Colonic mucosa (tissue), 4 donors: ENCODE data around the gene DNM2. TPM values are rescaled to one million over a fixed set of nuclear protein-coding genes. Genes with fewer than 3 reads are reported as not detected.

ENCODE experiments used
- DNase-seq: peaks from one replicate; pipeline ENCODE4 v3.0.0-alpha.2; 2020
- H3K27ac ChIP-seq: fragments of 200-600 bp; one replicate; pipeline ENCODE4 v1.8.0; 2021
- H3K27me3 ChIP-seq: fragments of 200-600 bp; one replicate; pipeline ENCODE4 v1.8.0; 2021
- H3K36me3 ChIP-seq: fragments of 200-600 bp; one replicate; pipeline ENCODE4 v1.8.0; 2021
- H3K4me1 ChIP-seq: fragments of 200-600 bp; one replicate; pipeline ENCODE4 v1.8.0; 2021; ENCODE audit warnings: mild to moderate bottlenecking
- H3K4me3 ChIP-seq: fragments of 200-600 bp; one replicate; pipeline ENCODE4 v1.8.0; 2021
- H3K9ac ChIP-seq, 2 donors: one replicate each; pipeline ENCODE4 v1.7.0; 2013; ENCODE audit warnings: control low read depth in 2 of 2, low read depth in 2 of 2, low read length in 2 of 2
- H3K9me3 ChIP-seq: fragments of 200-600 bp; one replicate; pipeline ENCODE4 v1.8.0; 2021
- intact Hi-C: fragments of 100-400 bp; cut with DNase I; formaldehyde crosslinking; loops from one replicate; pipeline ENCODE4 v1.14.1; 2022
- total RNA-seq, 2 donors: library from RNA; stranded (reverse); fragmentation: NEBNext Ultra II Directional in 1 of 2; extraction: Animal tissue kit (Norgen Biotek cat#: 25700) in 1 of 2; gene quantifications; one replicate each; pipeline ENCODE4 v1.2.1, GENCODE V29; 2021
- TF ChIP-seq, protein P1 (sequence below): fragments of 200-600 bp; IDR thresholded peaks from one replicate; pipeline ENCODE4 v1.8.0; 2022; ENCODE audit warnings: antibody characterized with exemption, mild to moderate bottlenecking
- donor health status: healthy.
- donor health status: DM: no; HTN: no; CAD: no.
- donor health status: DM: no; HTN: no; CAD: no.

Gene DNM2
- total RNA-seq, 2 donors from 2014 or later = 450 to 461 TPM

DNA sequence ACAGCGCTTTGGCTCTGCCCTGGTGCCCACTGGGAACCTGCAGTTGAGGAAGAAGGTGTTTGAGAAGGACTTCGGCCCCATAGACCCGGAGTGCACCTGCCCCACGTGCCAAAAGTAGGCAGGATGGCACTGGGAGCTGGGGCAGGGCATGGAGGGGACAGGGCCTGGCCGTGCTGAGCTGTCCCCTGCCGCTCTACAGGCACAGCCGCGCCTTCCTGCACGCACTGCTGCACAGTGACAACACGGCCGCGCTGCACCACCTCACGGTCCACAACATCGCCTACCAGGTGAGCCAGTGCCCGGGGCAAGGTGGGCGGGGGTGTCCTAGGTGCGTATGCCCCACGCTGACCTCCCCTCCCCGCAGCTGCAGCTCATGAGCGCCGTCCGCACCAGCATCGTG, 5.1 kb upstream of the DNM2 start:
- no peaks in the 10 kb centered on the region for H3K36me3 ChIP-seq
- TF ChIP-seq, protein P1, sequence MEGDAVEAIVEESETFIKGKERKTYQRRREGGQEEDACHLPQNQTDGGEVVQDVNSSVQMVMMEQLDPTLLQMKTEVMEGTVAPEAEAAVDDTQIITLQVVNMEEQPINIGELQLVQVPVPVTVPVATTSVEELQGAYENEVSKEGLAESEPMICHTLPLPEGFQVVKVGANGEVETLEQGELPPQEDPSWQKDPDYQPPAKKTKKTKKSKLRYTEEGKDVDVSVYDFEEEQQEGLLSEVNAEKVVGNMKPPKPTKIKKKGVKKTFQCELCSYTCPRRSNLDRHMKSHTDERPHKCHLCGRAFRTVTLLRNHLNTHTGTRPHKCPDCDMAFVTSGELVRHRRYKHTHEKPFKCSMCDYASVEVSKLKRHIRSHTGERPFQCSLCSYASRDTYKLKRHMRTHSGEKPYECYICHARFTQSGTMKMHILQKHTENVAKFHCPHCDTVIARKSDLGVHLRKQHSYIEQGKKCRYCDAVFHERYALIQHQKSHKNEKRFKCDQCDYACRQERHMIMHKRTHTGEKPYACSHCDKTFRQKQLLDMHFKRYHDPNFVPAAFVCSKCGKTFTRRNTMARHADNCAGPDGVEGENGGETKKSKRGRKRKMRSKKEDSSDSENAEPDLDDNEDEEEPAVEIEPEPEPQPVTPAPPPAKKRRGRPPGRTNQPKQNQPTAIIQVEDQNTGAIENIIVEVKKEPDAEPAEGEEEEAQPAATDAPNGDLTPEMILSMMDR = no peak
- H3K27ac ChIP-seq = peak overlapping the region; percentile 73
- H3K27me3 ChIP-seq = no peaks in the 10 kb centered on the region
- H3K4me3 ChIP-seq = peak overlapping the region; percentile 20
- intact Hi-C loops = loop anchor here (2.0 kb wide), 1 partner anchor 152 kb away; no protein-coding TSS in a partner anchor
- H3K9ac ChIP-seq = peak overlapping the region; percentile 72 to 89
- peak; percentile 83 for DNase-seq
- H3K9me3 ChIP-seq = no peaks in the 10 kb centered on the region
- no peaks in the 10 kb centered on the region for H3K4me1 ChIP-seq

DNA sequence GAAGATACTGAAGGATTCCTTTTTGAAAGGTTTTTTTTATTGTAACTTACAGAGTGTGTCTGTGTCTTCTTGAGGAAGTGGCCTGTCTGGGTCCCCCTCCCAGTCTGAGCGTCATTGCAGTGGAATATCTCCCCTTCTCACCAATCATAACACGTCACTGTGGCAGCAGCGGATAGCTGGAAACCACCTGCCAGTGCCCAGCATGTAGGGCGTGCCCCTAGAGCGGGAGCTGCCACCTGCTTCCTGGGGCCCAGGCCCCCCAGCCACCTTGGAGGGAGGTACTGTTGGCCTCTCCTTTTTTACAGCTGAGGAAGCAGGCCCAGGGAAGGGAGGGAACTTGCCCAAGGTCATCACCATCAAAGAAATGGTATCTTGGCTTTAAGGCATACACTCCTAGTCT, 4.6 kb upstream of the DNM2 start:
- peak overlapping the region; percentile 20 for H3K4me3 ChIP-seq
- DNase-seq = peak; percentile 85

DNA sequence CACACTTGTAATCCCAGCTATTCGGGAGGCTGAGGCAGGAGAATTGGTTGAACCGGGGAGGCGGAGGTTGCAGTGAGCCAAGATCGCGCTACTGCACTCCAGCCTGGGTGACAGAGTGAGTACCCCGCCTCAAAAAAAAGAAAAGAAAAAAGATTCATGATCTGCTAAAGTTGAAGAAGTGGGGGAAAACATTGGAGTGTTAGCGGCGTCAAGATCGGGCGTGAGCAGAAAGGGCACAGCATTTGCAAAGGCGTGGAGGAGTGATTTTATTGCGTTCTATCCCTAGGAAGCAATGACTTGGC, 874 bp upstream of the DNM2 start:
- Histone ChIP-seq H3K9ac (peak overlapping the region in 1 of 2 donors; percentile 55), H3K9me3 (no peaks in the 10 kb centered on the region), H3K27ac (peak overlapping the region; percentile 14), H3K4me1 (peaks cover 10% of the 10 kb centered on the region), H3K36me3 (no peaks in the 10 kb centered on the region), H3K4me3 (no peak overlapping the region), H3K27me3 (no peaks in the 10 kb centered on the region)
- TF ChIP-seq, protein P1 = no peak
- intact Hi-C loops = loop anchor here (2.0 kb wide), 1 partner anchor 52 kb away; no protein-coding TSS in a partner anchor
- DNase-seq = no peak

More for the DNA sequence above, 4.6 kb upstream of the DNM2 start:
- H3K27me3 ChIP-seq = no peaks in the 10 kb centered on the region
- no peaks in the 10 kb centered on the region for H3K4me1 ChIP-seq
- TF ChIP-seq, protein P1 = no peak
- intact Hi-C loops = loop anchor here (2.0 kb wide), 1 partner anchor 151 kb away; no protein-coding TSS in a partner anchor
- no peaks in the 10 kb centered on the region for H3K36me3 ChIP-seq
- no peaks in the 10 kb centered on the region for H3K9me3 ChIP-seq
- H3K9ac ChIP-seq = peak overlapping the region; percentile 72 to 89
- H3K27ac ChIP-seq = peak overlapping the region; percentile 73

DNA sequence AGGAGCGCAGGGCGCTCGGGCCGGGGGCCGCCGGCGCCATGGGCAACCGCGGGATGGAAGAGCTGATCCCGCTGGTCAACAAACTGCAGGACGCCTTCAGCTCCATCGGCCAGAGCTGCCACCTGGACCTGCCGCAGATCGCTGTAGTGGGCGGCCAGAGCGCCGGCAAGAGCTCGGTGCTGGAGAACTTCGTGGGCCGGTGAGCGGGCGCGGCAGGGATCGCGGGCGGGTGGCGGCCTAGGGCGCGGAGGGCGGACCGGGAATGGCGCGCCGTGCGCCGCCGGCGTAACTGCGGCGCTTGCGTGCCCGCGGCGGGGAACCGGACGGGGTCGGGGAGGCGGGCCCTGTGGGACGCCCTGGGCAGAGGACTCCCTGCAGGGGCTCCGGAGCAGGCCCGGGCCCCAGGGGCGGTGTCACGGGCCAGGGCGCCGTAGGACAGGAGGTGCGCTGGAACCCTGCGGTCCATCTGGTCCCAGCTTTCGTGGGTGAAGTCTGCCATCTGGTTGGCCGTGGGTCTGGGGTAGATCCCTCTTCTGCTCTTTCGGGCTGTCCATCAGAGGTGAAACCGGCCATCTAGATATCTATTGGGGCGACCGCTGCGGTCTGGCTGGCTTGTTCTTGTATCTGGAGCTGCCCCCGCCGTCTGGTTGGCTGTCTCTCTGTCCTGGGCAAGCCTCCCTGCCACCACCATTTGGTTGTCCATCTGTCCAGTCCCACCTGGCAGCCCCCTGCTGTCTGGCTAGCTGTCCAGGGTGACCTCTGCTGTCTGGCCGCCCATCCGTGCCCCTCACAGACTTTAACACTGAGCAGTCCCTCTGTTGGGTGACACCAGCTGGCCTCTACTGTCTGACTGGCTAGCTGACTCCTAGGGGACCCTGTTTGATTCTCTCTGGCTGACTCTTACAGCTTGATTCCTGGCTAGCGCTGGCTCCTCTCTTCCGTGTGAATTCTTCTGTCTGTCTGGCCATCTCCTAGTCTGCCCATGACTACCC, 622 bp downstream of the DNM2 start:
- no peaks in the 10 kb centered on the region for H3K9me3 ChIP-seq
- no peaks in the 10 kb centered on the region for H3K27me3 ChIP-seq
- no peak for DNase-seq
- no peaks in the 10 kb centered on the region for H3K36me3 ChIP-seq
- H3K4me1 ChIP-seq = peaks cover 10% of the 10 kb centered on the region
- intact Hi-C loops = no loop called here
- peak overlapping the region; percentile 96 for H3K4me3 ChIP-seq
- H3K9ac ChIP-seq = peak overlapping the region; percentile 95 to 100
- H3K27ac ChIP-seq = peak overlapping the region; percentile 97
- TF ChIP-seq, protein P1 = no peak

DNA sequence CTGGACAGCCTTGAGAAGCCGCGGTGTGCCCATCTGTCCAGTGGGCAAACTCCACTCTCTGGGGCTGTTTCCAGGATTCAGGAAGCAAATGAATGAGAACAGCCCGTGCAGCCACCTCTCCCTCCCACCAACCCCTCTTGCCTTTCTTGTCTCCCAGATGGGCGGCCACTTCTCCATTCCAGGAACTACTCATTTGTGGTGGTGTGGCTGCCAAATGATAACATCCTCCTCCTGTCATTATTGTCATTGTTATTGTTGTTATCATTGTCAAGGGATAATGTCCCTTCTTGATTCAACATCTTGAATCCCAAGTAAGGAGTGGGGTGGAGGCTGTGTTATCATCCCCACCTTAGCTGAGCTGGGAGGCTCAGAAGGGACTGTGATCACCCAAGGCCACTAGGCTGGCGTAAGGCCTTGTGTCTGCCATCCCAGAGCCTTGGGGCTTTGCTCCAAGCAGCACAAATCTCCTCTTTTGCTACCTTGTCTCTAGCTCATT, 1.6 kb downstream of the DNM2 start:
- peaks cover 10% of the 10 kb centered on the region for H3K4me1 ChIP-seq
- H3K4me3 ChIP-seq = peak overlapping the region; percentile 96
- no peak for DNase-seq
- TF ChIP-seq, protein P1 = no peak
- peak overlapping the region; percentile 97 for H3K27ac ChIP-seq
- peak overlapping the region; percentile 95 to 100 for H3K9ac ChIP-seq
- no peaks in the 10 kb centered on the region for H3K9me3 ChIP-seq
- intact Hi-C loops = no loop called here
- no peaks in the 10 kb centered on the region for H3K36me3 ChIP-seq
- no peaks in the 10 kb centered on the region for H3K27me3 ChIP-seq
